Breast epithelium (tissue), 4 donors: ENCODE measurements around the gene ACBD3. TPM values are rescaled to one million over a fixed set of nuclear protein-coding genes. Genes with fewer than 3 reads are reported as not detected.

Experiments
- DNase-seq, 2 donors: peaks; one replicate each; pipeline ENCODE4 v3.0.0-alpha.2; 2019; ENCODE audit warnings: low spot score in 2 of 2
- H3K27ac ChIP-seq, 2 donors: fragments of 200-600 bp; sonication (generic) in 1 of 2; one replicate each; pipeline ENCODE4 v1.5.1; 2016 to 2019; ENCODE audit warnings: mild to moderate bottlenecking in 1 of 2
- H3K27me3 ChIP-seq, 2 donors: fragments of 200-600 bp; sonication (generic) in 1 of 2; one replicate each; pipeline versions ENCODE4 v1.5.1 to v1.6.0; 2017 to 2019; ENCODE audit warnings: control low read depth in 1 of 2, mild to moderate bottlenecking in 1 of 2
- H3K36me3 ChIP-seq: fragments of 200-600 bp; one replicate; pipeline ENCODE4 v1.5.1; 2019
- H3K4me1 ChIP-seq, 2 donors: fragments of 200-600 bp; sonication (generic); one replicate each; pipeline ENCODE4 v1.5.1; 2016 to 2019; ENCODE audit warnings: control low read depth in 1 of 2
- H3K4me3 ChIP-seq, 3 donors: fragments of 200-600 bp; sonication (generic); 1 replicate in 2 of 3; 2 replicates in 1 of 3; pipeline ENCODE4 v1.5.1; 2016 to 2019; ENCODE audit warnings: mild to moderate bottlenecking in 3 of 3, moderate library complexity in 2 of 3
- H3K9me3 ChIP-seq, 2 donors: fragments of 200-600 bp; sonication (generic) in 1 of 2; one replicate each; pipeline ENCODE4 v1.5.1; 2016 to 2019; ENCODE audit warnings: control low read depth in 1 of 2
- CTCF ChIP-seq, 3 donors: fragments of 450-650 bp; IDR thresholded peaks; one replicate each; pipeline ENCODE4 v1.5.1; 2016 to 2017; ENCODE audit warnings: antibody characterized with exemption in 3 of 3, mild to moderate bottlenecking in 3 of 3, moderate library complexity in 3 of 3
- POLR2A ChIP-seq: fragments of 450-650 bp; IDR thresholded peaks from one replicate; pipeline ENCODE4 v1.6.1; 2016; ENCODE audit warnings: antibody characterized with exemption, mild to moderate bottlenecking, moderate library complexity
- POLR2AphosphoS5 ChIP-seq, 3 donors: sonication (generic); formaldehyde crosslinking; IDR thresholded peaks; one replicate each; pipeline ENCODE4 v1.6.1; 2017; ENCODE audit warnings: antibody characterized with exemption in 3 of 3
- intact Hi-C: fragments of 100-400 bp; cut with DNase I; formaldehyde crosslinking; loops from one replicate; pipeline ENCODE4 v1.15.1; 2023; ENCODE audit warnings: low total_unique reads
- total RNA-seq, 3 donors: library from RNA; depleted of rRNA; stranded (reverse); fragments of >200 nt; gene quantifications; one replicate each; pipeline ENCODE4 v1.1.0, GENCODE V29; 2016

The ACBD3 gene
- total RNA-seq, 3 donors from 2014 or later, result 52.4 to 63.9 (median 54.4) TPM

GRCh38 chr1:226116673-226117072 lies 69.9 kb downstream of the ACBD3 start:
- intact Hi-C loops, result loop anchor here (10.0 kb wide), 1 partner anchor 68 kb away; the partner anchor contains the start of gene ACBD3
- DNase-seq, result no peak
- H3K27ac ChIP-seq, result no peak overlapping the region
- H3K9me3 ChIP-seq, result no peaks in the 10 kb centered on the region
- TF ChIP-seq CTCF (IDR thresholded peaks at IDR 0.05) (no peak), POLR2AphosphoS5 (IDR thresholded peaks at IDR 0.05) (no peak)
- no peaks in the 10 kb centered on the region for H3K36me3 ChIP-seq
- H3K27me3 ChIP-seq, result no peaks in the 10 kb centered on the region
- no peaks in the 10 kb centered on the region for H3K4me1 ChIP-seq
- no peak overlapping the region for H3K4me3 ChIP-seq

- TF ChIP-seq POLR2A, result no peak
- no peak for TF ChIP-seq CTCF (IDR thresholded peaks at IDR 0.05)
- no peak for TF ChIP-seq POLR2AphosphoS5 (IDR thresholded peaks at IDR 0.05)
- intact Hi-C loops, result loop anchor here (10.0 kb wide), 1 partner anchor 72 kb away; the partner anchor contains the start of gene ACBD3
- Histone ChIP-seq H3K27ac (no peak overlapping the region), H3K4me1 (peaks cover 0 to 4% of the 10 kb centered on the region in 2 donors), H3K4me3 (no peak overlapping the region), H3K27me3 (no peaks in the 10 kb centered on the region), H3K9me3 (no peaks in the 10 kb centered on the region), H3K36me3 (no peaks in the 10 kb centered on the region)
- no peak for DNase-seq
Measured at GRCh38 chr1:226112626-226113025, 73.9 kb downstream of the ACBD3 start.

GRCh38 chr1:226111883-226112261 lies 74.7 kb downstream of the ACBD3 start:
- TF ChIP-seq CTCF (IDR thresholded peaks at IDR 0.05) (no peak), POLR2AphosphoS5 (IDR thresholded peaks at IDR 0.05) (no peak), POLR2A (no peak)
- no peak overlapping the region for H3K27ac ChIP-seq
- peaks cover 0 to 4% of the 10 kb centered on the region in 2 donors for H3K4me1 ChIP-seq
- no peak for DNase-seq
- H3K27me3 ChIP-seq, result no peaks in the 10 kb centered on the region
- no peak overlapping the region for H3K4me3 ChIP-seq
- H3K36me3 ChIP-seq, result no peaks in the 10 kb centered on the region
- intact Hi-C loops, result loop anchor here (10.0 kb wide), 1 partner anchor 73 kb away; the partner anchor contains the start of gene ACBD3
- H3K9me3 ChIP-seq, result no peaks in the 10 kb centered on the region

- Histone ChIP-seq H3K36me3 (no peaks in the 10 kb centered on the region), H3K4me1 (peaks cover 0 to 4% of the 10 kb centered on the region in 2 donors), H3K9me3 (no peaks in the 10 kb centered on the region), H3K4me3 (peak overlapping the region; percentile 67 to 86 (median 74)), H3K27ac (peak overlapping the region; percentile 96 to 97), H3K27me3 (no peaks in the 10 kb centered on the region)
- TF ChIP-seq POLR2AphosphoS5 (IDR thresholded peaks at IDR 0.05) (no peak), CTCF (IDR thresholded peaks at IDR 0.05) (no peak), POLR2A (no peak)
- no peak for DNase-seq
- intact Hi-C loops, result loop anchor here (10.0 kb wide), 1 partner anchor 74 kb away; the partner anchor contains the start of gene ACBD3
Measured at GRCh38 chr1:226111098-226111882, 75.3 kb downstream of the ACBD3 start.
